NCI-H748 treated with DMSO at 0.1 percent for 48 hours (cell line): ENCODE results near the gene ZNF200.
"Not testable (repeated sequence)": the region's sequence is repeated elsewhere in the genome, so short reads cannot be mapped to it uniquely, and the experiment has no call there.

Experiments used
- DNase-seq: peaks from one replicate; lab custom pipeline; 2025; lab: John Stamatoyannopoulos, UW

Gene ZNF200, protein sequence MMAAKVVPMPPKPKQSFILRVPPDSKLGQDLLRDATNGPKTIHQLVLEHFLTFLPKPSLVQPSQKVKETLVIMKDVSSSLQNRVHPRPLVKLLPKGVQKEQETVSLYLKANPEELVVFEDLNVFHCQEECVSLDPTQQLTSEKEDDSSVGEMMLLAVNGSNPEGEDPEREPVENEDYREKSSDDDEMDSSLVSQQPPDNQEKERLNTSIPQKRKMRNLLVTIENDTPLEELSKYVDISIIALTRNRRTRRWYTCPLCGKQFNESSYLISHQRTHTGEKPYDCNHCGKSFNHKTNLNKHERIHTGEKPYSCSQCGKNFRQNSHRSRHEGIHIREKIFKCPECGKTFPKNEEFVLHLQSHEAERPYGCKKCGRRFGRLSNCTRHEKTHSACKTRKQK

DNA sequence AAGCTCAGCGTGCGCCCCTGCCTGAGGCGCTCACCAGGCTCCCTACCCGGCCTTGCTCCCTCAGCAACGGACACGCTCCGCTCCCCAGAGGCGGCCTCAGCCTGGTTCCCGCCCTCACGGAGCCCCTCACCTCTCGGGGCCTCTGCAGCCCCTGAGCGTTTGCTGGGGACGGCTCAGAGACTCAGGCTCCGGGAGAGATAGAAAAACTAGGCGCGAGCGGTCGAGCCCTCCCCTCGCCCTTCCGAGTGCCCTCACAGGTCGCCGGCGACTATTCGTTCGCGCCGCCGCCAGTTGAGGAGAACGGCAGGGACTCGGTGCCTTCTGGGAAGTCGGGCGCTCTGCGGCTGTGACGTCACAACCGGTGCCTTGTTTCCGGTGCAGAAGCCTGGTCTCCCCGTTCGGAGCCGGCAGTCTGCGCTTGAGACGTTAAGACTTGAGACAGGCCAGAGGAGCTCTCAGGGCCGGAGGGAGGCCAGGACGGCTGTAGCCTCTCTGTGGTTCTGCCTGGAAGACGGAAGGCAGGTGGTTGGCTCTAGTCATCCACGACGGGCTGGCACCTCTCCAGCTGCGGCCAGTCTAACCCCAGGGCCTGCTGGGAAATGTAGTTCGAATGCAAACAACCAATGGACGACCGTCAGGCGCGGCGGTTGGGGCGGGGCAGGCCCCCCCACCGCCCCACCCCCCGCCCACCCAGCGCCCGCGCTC lies at the start of gene ZNF200:
ZNF200 (minus strand) TSS at position 302 of the 705 bp plus-strand sequence. CDS start 1,403 bp downstream, outside the sequence.
- DNase-seq, result peak; percentile 43

DNA sequence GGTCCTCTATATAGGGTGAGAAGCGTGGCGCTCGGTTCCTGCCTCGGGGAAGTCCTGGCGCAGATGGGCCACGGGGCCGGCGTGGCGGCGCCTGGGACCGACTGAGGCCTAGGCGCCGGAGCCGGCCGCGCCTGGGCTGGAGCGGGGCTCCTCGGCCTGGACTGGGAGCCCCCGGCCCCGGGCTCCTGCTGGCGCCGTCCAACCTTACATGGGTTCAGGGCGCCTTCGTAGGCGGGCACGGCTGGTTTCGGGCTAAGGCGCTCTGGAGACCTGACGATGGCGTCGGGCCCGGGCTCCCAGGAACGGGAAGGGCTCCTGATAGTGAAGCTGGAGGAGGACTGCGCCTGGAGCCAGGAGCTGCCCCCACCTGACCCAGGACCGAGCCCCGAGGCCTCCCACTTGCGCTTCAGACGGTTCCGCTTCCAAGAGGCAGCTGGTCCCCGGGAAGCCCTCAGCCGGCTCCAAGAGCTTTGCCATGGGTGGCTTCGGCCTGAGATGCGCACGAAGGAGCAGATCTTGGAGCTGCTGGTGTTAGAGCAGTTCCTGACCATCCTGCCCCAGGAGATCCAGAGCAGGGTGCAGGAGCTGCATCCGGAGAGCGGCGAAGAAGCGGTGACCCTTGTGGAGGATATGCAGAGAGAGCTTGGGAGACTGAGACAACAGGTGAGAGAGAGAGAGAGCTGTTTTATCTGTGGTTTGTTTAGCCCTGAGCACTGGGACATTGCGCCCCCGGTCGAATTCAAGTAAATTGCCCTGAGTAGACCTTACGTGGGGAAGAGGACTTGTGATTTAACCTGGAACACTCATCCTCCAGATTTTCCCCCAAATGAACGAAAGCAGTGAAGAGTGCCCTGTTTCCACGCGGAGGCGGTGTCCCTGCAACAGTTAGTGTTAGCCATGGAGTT lies 48.8 kb upstream of the ZNF200 start:
- no peak for DNase-seq

DNA sequence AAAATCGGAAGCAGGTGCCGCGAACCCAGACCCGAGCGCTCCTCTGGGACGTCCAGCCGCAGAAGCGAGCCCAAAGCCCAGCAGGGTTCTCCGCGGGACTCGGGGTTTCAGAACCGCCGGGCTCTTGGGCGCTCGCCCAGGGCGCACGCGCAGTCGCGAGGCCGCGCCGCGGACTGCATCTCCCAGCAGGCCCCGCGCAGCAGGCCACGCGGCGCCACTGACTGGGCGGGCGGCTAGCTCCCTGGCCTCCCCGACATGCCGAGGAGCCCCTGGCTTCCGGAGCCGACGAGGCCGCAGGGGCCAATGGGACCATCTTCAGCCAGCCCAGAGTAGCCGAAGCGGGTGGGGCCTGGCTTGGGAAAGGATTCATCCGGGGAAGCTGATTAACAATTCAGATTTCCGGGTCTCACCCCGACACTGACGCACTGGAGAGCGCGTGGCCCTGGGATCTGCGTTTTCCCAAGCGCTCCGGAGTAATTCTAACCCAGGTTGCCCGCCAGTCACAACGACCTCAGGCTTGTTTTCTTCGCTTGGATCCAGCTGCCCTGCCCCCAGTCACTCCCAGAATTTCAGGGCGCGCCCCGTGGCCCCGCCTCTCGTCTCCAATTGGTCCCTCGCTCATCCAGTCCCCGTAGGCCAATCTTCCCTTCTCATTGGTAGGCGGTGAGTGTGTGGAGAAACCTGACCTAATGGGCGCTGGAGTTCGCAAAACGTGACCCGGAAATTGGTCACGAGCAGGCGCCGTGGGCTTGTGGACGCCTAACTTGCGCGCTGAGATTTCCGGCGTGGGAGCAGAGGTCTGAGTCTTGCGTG lies 48.0 kb upstream of the ZNF200 start, which contains the start of gene ZNF263:
ZNF263 (plus strand) TSS at position 762 of the 813 bp plus-strand sequence. CDS start 328 bp downstream, outside the sequence.
- peak; percentile 92 for DNase-seq

DNA sequence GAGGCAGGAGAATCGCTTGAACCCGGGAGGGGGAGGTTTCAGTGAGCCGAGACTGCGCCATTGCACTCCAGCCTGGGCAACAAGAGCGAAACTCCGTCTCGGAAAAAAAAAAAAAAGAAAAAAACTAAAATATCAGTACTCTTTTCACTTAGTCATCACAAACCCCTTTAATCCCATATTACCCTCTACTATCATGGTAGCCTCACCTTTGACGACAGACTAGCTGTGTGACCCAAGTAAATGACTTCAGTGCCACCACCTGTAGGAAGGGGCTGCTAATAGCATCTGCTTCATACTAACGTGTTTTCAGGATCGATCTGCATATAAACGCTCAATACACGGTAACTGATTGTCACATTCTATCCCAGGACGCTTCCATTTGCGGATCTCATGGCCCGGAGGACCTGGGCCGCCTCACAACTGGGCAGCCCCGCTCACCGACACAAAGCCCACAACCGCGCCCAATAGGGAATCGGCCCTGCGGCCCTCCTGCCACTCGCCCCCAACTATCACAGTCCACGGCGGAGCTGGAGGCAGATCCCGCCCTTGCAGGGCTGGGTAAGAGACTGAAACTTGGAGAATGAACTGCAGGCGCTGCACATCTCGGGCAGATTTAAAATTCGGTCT lies 47.3 kb upstream of the ZNF200 start:
- peak; percentile 64 for DNase-seq

DNA sequence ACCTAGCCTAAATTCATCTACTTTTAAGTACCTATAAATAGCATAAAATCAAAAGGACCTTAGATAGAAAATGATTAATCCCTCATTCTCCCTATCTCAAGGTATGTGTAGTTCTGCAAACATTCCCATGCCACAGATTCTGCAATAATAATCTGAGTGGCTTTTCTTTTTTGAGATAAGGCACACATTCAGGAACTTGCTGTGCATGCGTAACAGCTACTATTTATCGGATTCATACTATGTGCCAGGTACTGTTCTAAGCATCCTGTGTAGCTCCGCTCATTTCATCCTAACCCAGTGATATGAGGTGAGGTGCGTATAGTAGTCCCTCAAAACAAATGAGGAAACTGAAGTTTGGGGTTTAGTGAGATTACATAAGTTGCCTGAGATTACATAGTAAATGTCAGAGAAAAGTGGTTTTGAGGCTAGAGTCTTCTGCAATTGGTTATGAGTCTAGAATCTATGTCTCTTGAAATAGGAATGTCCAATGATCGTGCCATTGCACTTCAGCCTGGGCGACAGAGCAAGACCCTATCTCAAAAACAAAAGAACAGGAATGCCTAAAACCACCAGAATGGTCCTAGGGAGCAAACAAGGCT lies 46.4 kb upstream of the ZNF200 start:
- DNase-seq, result no peak

DNA sequence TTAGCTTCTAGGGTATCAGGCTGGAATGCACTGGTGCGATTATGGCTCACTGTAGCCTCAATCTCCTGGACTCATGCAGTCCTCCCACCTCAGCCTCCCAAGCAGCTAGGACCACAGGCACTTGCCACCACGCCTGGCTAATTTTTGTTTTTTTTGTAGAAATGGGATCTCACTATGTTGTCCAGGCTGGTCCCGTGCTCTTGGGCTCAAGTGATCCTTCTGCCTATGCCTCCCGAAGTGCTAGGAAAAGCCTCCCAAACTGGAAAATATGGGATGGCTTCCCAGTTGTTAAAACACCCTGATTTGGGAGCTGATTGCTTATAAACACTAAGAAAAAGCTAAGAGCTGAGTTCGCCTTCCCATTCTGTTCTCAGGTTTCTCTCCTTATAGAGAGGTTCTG lies 41.7 kb upstream of the ZNF200 start:
- no peak for DNase-seq

DNA sequence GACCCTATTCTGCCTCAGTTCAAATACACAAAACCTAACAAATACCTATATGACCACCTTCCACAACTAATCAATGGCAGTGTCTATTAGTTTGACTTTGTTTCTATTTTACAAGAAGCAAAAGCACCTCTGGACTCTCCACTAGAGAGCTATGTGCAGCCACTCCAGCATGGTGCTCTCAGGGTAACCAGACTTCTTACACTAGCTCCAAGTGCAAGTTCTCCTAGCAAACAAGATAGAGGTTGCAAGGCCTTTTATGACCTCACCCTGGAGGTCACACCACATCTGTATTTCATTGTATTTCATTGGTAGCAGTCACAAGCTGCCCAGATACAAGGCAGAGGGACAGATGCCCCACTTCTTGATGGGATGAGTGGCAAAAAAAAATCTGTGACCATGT lies 40.0 kb upstream of the ZNF200 start:
- DNase-seq, result no peak

DNA sequence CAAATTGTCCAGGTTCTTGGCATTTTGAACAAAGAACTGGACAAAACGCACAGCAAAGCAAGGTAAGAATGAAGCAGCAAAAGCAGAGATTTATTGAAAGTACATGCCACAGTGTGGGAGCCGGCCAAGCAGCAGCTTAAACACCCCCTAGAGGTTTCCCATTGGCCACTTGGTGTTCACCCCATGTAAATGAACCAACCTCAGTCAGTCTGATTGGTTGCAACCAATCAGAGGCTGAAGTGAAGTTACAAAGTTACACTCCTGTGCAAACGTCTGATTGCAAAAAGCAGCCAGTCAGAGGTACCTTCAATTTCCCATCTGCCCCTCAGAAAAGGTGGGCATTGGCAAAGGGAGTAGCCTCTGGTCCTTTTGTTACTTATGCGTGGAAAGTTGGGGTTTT lies 39.5 kb upstream of the ZNF200 start:
- DNase-seq, result no peak

DNA sequence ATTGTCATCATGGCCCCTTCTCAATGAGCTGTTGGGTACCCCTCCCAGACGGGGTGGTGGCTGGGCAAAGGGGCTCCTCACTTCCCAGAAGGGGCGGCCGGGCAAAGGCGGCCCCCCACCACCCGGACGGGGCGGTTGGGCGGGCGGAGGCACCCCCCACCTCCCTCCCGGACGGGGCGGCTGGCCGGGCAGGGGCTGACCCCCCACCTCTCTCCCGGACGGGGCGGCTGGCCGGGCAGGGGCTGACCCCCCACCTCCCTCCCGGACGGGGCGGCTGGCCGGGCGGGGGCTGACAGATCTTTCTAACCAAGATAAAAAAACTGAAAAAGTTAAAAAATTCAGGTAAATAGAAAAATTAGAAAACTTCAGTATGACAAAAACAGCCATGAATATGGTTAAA lies 36.3 kb upstream of the ZNF200 start:
- not testable (repeated sequence) for DNase-seq

DNA sequence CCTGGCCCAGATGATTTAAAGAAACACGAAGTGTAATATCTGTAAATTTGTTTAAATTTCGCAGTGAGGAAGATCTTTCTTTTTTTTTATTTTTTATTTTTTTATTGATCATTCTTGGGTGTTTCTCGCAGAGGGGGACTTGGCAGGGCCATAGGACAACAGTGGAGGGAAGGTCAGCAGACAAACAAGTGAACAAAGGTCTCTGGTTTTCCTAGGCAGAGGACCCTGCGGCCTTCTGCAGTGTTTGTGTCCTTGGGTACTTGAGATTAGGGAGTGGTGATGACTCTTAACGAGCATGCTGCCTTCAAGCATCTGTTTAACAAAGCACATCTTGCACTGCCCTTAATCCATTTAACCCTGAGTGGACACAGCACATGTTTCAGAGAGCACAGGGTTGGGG lies 35.8 kb upstream of the ZNF200 start:
- DNase-seq, result not testable (repeated sequence)

DNA sequence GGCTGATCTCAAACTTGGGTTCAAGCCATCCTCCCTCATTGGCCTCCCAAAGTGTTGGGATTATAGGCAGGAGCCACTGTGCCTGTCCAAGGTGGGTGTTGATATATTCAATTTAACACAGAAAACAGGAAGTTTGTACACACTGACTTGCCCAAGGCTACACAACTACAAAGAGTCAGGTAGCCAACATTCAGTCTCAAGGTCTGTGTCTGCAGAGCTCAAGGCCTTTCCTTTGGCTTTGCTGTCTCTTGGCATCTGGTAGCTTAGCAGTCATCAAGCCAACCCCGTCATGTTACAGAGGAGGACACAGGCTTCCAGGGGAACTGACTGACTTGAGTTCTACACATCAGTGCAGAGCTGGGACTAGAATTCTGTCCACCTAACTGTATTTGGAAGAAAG lies 33.3 kb upstream of the ZNF200 start:
- no peak for DNase-seq

DNA sequence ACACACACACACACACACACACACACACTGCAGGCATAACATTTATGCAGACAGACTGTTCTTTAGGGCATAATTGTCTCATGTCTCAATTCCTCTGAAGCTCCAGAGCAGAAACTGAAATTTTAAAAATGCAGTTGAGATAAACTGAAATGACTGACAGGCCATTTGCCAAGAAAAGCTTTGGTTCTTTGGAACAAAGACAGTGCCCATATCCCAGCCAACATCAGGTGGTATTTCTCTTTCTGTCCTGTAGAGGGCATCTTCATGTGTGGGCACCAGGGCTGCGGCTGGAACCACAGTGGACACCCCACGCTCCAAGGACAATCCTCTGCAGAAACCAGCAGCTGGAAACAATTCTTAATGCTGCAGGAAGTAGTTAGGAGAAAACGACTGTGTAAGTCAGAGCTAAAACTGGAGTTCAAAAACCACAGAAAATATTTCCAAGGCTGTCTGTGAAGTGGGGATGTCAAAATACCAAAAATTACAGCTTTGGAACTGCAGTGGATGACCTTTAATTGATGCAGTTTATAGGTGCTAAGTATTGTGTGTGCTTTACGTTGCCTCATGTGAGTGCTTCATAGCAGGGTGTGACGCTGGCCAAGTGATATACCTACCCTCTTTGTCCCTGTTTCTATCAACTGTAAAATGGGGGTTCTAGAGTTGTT lies 32.0 kb upstream of the ZNF200 start:
- DNase-seq, result peak; percentile 22

DNA sequence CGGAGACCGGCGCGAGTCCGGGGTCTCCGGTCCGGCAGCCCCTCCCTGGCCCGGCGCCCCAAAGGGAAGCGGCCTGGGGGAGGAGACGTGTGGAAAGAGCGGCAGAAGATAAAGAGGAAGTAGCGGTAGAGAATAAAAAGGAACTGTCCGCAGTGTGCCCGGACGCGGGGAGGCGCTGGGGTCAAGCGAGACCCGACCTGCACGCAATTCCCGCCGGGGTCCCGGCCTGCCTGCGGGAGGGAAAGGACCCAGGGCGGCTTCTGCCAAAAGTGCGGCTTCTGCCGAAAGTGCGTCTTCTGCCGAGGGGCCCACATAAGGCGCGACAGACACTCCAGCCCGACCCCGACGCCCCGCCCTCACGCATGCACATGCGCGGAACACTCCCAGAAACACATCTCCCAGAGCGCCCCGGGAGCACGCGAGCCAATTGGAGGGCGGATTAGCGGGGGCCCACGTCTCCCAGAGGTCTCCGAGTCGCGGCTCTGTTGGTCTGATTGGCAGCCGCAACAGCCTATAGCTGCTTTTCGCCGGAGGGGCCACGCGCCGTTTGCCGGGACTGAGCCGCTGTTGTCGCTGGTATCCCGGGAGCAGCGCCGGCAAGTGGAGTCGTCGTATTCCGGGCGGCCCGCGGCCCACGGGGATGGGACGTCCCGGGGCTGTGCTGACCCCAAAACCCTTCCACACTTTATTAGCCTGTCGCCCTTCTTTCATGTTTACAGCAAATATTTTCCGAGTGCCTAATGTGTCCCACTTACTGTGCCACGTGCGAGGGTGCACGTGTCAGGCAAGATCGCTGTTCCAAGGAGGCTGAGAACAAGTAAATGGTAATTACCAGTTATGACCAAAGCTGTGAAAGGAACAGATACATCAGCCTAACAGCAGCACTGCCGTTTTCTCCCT lies 29.4 kb upstream of the ZNF200 start:
- DNase-seq, result peak; percentile 76

DNA sequence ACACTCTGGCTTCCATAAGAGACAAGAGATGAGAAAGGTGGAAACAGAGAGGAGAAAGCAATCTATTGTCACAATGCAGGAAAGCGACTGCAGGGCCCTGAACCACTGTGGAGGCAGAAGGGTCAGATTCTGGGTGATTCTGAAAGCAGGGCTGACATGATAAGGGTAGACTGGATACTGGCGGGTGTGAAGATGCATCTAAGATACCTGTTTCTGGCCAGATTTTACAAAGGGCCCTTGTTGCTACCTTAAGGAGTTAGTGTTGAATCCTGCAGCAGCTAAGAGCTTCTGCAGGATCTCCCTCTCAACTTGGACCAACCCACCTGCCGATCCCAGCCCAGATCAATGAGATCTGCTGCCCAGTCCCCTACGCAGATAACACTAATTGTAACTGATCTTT lies 27.6 kb upstream of the ZNF200 start:
- DNase-seq, result no peak

DNA sequence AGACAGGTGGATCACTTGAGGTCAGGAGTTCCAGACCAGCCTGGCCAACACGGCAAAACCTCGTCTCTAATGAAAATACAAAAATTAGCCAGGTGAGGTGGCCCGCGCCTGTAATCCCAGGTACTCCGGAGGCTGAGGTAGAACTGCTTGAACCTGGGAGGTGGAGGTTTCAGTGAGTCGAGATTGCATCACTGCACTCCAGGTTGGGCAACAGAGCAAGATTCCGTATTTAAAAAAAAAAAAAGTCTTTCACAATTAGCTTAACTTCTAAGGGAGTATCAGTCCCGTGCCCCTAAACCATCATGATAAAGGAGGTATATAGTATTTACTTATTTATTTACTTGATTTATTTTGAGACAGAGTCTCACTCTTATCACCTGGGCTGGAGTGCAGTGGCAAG lies 24.9 kb upstream of the ZNF200 start:
- DNase-seq, result no peak

DNA sequence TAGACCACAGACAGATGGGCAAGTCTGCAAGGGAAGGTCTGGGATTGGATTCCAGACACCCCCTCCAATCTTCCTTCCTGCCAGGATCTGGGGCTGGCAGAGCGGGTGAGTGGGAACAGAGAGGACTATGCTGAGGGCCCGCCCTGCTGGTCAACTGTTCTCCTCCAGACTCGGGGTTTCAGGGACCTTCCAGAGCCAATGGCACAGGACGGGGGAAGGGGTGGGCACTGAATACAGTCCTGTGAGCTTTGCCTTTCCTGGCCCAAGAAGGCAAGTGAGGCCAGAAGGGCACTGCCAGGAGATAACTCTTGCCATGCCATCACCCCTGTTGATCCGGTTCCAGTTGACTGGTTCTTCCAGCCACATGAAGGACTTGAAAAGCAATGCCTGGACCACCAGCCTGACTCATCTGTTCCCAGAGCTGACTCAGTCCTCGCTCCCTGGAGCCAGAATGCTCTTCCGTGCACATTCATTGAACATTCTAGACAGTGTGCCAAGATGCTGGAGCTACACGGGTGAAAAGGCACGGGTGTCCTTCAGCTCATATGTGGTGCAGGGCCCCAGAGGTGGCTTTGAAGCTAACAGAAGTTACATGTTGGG lies 22.0 kb upstream of the ZNF200 start:
- no peak for DNase-seq

DNA sequence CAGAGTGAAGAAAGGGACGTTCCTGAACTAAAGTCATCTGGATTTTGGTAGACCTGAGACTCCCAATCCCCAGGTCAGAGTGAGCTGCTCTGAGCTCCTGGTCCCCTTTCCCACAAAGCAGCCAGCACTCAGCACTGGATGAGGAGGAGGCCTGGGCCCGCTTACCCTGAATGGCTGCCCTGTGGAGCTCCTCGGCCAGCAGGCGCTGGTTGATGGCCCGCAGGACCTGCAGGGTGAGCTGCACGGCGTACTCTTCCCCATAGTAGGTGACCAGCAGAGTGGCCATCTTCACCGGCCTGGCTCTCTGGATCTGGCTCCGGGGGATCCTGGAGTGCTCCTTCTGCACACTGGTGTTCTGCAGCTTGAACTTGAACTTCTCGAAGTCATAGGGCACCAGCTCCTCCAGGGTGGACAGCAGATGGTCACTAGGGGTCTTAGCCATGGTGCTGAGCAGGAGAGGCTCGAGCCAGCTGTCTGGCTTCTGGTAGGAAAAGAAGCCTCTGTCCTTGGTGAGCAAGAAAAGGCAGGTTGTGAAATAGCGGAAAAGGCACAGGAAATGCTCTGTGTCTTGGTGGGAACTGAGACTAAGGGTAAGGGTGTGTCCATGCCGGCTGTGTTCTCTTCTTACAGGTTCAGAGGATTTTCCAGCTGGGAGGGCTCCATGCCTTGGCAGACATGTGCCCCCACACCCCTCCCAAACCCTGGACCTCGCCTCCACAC lies 21.3 kb upstream of the ZNF200 start, which contains the start of gene MEFV:
MEFV (minus strand) TSS at position 488 of the 720 bp plus-strand sequence; CDS start at position 442, 46 bp downstream.
- DNase-seq, result no peak

DNA sequence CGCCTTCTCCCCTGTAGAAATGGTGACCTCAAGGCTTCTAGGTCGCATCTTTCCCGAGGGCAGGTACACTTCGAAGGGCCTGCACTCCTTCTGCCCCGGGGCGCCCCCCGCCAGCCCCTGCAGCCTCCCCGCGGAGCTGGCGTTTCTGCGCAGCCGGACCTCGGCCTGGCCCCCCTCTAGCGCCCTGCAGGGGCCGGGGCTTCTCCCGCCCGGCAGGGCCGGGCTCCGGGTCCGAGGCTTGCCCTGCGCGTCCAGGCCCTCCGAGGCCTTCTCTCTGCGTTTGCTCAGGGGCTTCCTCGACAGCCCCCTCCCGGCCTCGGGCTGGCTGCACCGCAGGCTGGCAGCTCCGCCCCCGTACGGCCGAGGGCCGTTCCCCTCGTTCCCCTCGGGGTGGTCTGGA lies 19.4 kb upstream of the ZNF200 start:
- DNase-seq, result no peak
